ENCODE results near the gene SOCS6.

DNA sequence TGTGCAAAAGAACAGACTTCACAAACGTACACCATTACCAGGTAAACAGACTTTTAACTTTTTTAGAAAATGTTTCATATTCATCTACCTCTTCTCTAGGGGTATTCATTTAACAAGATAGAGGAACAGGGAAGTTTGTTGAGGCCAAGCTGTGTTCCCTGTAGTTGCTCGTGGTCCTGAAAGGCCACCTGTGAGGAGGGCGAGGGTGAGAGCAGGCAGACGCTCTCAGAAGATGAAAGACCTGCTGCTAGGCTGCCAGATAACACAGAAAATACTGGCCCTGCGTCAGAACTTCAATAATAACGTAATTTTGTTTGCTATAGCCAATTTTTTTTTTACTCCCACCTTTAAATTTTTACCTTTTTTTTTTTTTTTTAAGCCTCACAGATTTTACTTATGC, 42.0 kb downstream of the SOCS6 start:
- TF ChIP-seq CTCF (IDR thresholded peaks at IDR 0.05): no peak
- no peak for TF ChIP-seq FOXJ3 (CRISPR knock-in tag; IDR thresholded peaks at IDR 0.05)
- TF ChIP-seq GATA2 (CRISPR knock-in tag; IDR thresholded peaks at IDR 0.05): no peak
- no peak for TF ChIP-seq EZH2phosphoT487 (IDR thresholded peaks at IDR 0.05; ENCODE audit: borderline replicate concordance, low read depth)
- TF ChIP-seq EP300 (IDR thresholded peaks at IDR 0.05; ENCODE audit: borderline replicate concordance in 1 of 2, low read depth in 1 of 2, low read length in 1 of 2): no peak
- no peak for TF ChIP-seq RAD21 (IDR thresholded peaks at IDR 0.05; ENCODE audit: low read length)
- no peak for TF ChIP-seq ZBTB33 (IDR thresholded peaks at IDR 0.05; ENCODE audit: borderline replicate concordance, low read depth)
- no peak for TF ChIP-seq POLR2AphosphoS5 (IDR thresholded peaks at IDR 0.05; ENCODE audit: low read depth, low read length)
- TF ChIP-seq FOSL2 (IDR thresholded peaks at IDR 0.05; ENCODE audit: borderline replicate concordance, low read depth): no peak
- TF ChIP-seq TAF1 (IDR thresholded peaks at IDR 0.05; ENCODE audit: borderline replicate concordance, low read depth, low read length): no peak
- no peak for TF ChIP-seq REST (IDR thresholded peaks at IDR 0.05; ENCODE audit: low read depth, low read length)
- no peak for TF ChIP-seq SIN3A (IDR thresholded peaks at IDR 0.05; ENCODE audit: borderline replicate concordance, low read depth, low read length)
